Epithelial cell of esophagus (primary cell): Measurements from ENCODE around the gene FAM186B.

ENCODE experiments used
- DNase-seq: peaks from one replicate; pipeline ENCODE4 v3.0.0; 2010; ENCODE audit warnings: low read depth
- H3K4me3 ChIP-seq: 2 replicates; pipeline ENCODE4 v1.5.1; 2011; ENCODE audit warnings: mild to moderate bottlenecking, low read length, control low read depth
- TF ChIP-seq, protein P1 (sequence below): IDR thresholded peaks from 2 replicates; pipeline ENCODE4 v1.5.1; 2011; ENCODE audit warnings: low read depth, mild to moderate bottlenecking, low read length, control low read depth, inconsistent platforms; ENCODE audit not compliant: insufficient read depth; ENCODE audit errors: missing control alignments

The FAM186B gene

GRCh38 chr12:49580572-49581535 is 24.6 kb downstream of the FAM186B start:
- H3K4me3 ChIP-seq = no peak overlapping the region
- peak; percentile 75 for DNase-seq
- TF ChIP-seq, protein P1, sequence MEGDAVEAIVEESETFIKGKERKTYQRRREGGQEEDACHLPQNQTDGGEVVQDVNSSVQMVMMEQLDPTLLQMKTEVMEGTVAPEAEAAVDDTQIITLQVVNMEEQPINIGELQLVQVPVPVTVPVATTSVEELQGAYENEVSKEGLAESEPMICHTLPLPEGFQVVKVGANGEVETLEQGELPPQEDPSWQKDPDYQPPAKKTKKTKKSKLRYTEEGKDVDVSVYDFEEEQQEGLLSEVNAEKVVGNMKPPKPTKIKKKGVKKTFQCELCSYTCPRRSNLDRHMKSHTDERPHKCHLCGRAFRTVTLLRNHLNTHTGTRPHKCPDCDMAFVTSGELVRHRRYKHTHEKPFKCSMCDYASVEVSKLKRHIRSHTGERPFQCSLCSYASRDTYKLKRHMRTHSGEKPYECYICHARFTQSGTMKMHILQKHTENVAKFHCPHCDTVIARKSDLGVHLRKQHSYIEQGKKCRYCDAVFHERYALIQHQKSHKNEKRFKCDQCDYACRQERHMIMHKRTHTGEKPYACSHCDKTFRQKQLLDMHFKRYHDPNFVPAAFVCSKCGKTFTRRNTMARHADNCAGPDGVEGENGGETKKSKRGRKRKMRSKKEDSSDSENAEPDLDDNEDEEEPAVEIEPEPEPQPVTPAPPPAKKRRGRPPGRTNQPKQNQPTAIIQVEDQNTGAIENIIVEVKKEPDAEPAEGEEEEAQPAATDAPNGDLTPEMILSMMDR = peak; percentile 96

DNA sequence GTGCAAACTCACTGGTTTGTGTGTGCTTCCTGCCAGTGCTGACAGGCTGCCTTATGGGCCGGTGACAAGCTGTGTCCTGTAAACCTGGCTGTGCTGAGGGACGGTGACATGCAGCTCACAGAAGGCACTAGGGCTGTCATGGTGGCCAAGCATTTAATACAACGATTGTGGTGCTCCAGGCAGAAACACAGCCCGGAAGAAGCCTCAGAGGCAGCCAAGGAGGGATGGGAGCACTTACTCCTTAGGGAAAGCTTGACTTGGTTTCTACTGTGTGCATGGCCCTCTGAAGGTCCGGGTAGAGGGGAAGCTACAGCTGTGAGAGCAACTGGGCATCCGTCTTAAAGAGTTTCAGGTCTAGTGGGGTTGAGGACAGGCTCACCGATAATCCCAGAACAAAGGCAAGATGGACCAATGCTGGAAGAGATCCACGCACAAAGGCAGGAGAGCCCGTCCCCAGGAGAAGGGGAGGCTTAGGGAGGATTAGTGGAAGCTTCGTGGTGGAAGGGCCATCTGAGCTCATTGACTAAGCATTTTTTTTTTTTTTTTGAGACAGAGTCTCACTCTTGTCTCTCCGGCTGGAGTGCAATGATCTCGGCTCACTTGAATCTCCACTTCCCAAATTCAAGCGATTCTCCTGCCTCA is 26.8 kb downstream of the FAM186B start:
- no peak for DNase-seq
- TF ChIP-seq, protein P1 = no peak
- no peak overlapping the region for H3K4me3 ChIP-seq

DNA sequence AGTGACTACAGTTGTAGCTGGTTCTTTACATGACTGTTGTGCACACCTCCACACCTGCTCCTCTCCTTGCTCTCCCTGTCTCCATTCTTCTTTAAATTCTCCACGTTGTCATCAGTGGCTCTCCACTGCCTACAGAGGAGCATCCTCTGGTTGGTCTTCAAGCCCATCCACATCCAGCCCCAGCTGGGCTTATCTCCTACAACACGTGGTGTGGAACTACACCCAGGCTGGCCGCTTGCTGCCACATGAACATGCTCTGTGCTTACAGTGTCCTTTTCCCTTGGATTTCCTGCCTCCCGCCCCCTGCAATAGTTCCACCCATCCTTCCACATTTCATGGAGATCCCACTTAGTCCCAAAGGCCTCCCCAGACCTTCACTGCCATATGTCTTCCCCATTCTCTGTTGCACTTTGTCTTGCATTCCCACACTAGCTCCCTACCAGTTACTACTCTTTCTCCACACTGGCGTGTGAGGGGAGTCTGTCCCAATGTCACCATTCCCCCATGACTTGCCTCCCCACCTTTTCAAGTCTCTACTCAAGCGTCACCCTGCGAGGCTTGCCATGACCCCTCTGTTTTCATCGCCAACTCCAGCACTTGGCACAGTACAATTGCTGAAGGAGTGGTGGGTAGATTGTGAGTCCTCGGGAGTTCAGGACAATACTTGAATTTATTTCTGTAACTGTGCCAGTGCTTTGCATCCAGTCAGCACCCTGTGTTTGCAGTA is 27.7 kb downstream of the FAM186B start:
- TF ChIP-seq, protein P1 = no peak
- no peak overlapping the region for H3K4me3 ChIP-seq
- no peak for DNase-seq

- DNase-seq = no peak
- H3K4me3 ChIP-seq = peak overlapping the region; percentile 91
- TF ChIP-seq, protein P1 = no peak
These were observed 36.8 kb downstream of the FAM186B start for GRCh38 chr12:49568442-49569162.

GRCh38 chr12:49567611-49568441 is 37.6 kb downstream of the FAM186B start, which contains the start of gene MCRS1:
Gene MCRS1 (minus strand): TSS chr12:49568142. CDS start chr12:49566731, 1,411 bp downstream.
- TF ChIP-seq, protein P1 = no peak
- peak; percentile 93 for DNase-seq
- peak within 1 kb of the TSS; percentile 91 for H3K4me3 ChIP-seq
